HCT116 (cell line): ENCODE results near the gene FDXR.

ENCODE experiments used
- ATF3 ChIP-seq: IDR thresholded peaks from 2 replicates; pipeline ENCODE4 v1.6.1; 2012
- CTCF ChIP-seq, 3 experiments: fragments of 200-600 bp in 1 of 3; sonication (generic) in 1 of 3; IDR thresholded peaks in 2 of 3; conservative IDR thresholded peaks in 1 of 3; 2 replicates each; pipeline ENCODE4 v1.5.1; 2012 to 2017; ENCODE audit warnings: low read depth in 2 of 3, low read length in 2 of 3, antibody characterized with exemption in 1 of 3, borderline replicate concordance in 1 of 3, control low read depth in 1 of 3, mild to moderate bottlenecking in 1 of 3, mixed read lengths in 1 of 3, mixed run types in 1 of 3, moderate library complexity in 1 of 3; ENCODE audit not compliant: insufficient read depth in 1 of 3
- EGR1 ChIP-seq: IDR thresholded peaks from 2 replicates; pipeline ENCODE4 v1.6.1; 2012; ENCODE audit warnings: low read depth
- POLR2A ChIP-seq: IDR thresholded peaks from 2 replicates; pipeline ENCODE4 v1.7.0; 2011; ENCODE audit warnings: borderline replicate concordance; ENCODE audit not compliant: insufficient read depth, insufficient read length; ENCODE audit errors: extremely low read depth
- POLR2AphosphoS5 ChIP-seq: IDR thresholded peaks from 2 replicates; pipeline ENCODE4 v1.6.1; 2011; ENCODE audit warnings: mild to moderate bottlenecking, low read depth, low read length, moderate library complexity
- REST ChIP-seq: IDR thresholded peaks from 2 replicates; pipeline ENCODE4 v1.6.1; 2012; ENCODE audit warnings: low read depth
- YY1 ChIP-seq: IDR thresholded peaks from 2 replicates; pipeline ENCODE4 v1.6.1; 2011; ENCODE audit warnings: low read length, low read depth, moderate library complexity, mild to moderate bottlenecking; ENCODE audit not compliant: insufficient replicate concordance; ENCODE audit errors: extremely low read depth
- ZBTB33 ChIP-seq: IDR thresholded peaks from 2 replicates; pipeline ENCODE4 v1.6.1; 2011; ENCODE audit warnings: mild to moderate bottlenecking, low read length, moderate library complexity; ENCODE audit not compliant: insufficient replicate concordance; ENCODE audit errors: extremely low read depth

- TF ChIP-seq CTCF (IDR thresholded peaks at IDR 0.05 in 2 of 3, conservative IDR thresholded peaks at IDR 0.05 in 1 of 3; ENCODE audit: borderline replicate concordance in 1 of 3, insufficient read depth in 1 of 3, low read depth in 2 of 3, low read length in 2 of 3) (no peak), REST (no peak), POLR2A (no peak), POLR2AphosphoS5 (no peak), ATF3 (no peak), EGR1 (no peak), YY1 (no peak), ZBTB33 (no peak)
These were observed 15.6 kb downstream of the FDXR start for GRCh38 chr17:74857191-74857590.
